H1 (cell line): ENCODE measurements around the gene LPP. TPM values are rescaled to one million over a fixed set of nuclear protein-coding genes. Genes with fewer than 3 reads are reported as not detected.

Experiments
- CTCF ChIA-PET: fragments of 300-600 bp; sonication (Branson Sonifier 250); formaldehyde crosslinking; loops from one replicate; lab custom pipeline; 2021; ENCODE audit not compliant: partially characterized antibody; lab: Charles Lee
- POLR2A ChIA-PET: fragments of 300-600 bp; sonication (Branson Sonifier 250); formaldehyde crosslinking; loops from one replicate; lab custom pipeline; 2021; ENCODE audit warnings: inconsistent platforms; ENCODE audit not compliant: partially characterized antibody; lab: Charles Lee
- DNase-seq, 2 experiments: peaks; one replicate each; pipeline versions ENCODE4 v3.0.0 to v3.0.0-alpha.2; 2010 to 2022; ENCODE audit warnings: low spot score in 2 of 2, low read depth in 1 of 2, mixed read lengths in 1 of 2
- FAIRE-seq: peaks from 2 replicates; lab custom pipeline; 2011; peaks lifted over from hg19 to GRCh38; lab: Jason Lieb, UNC
- H2AFZ ChIP-seq: 2 replicates; pipeline ENCODE4 v1.8.1; 2012; ENCODE audit warnings: low read length, inconsistent platforms
- H2AK5ac ChIP-seq: 2 replicates; pipeline ENCODE4 v1.6.1; 2013; ENCODE audit warnings: low read depth, low read length
- H2BK120ac ChIP-seq: replicated peaks from 2 replicates; pipeline ENCODE3; 2013; ENCODE audit warnings: low read depth, low read length, inconsistent platforms
- H2BK12ac ChIP-seq: 2 replicates; pipeline ENCODE4 v1.6.1; 2013; ENCODE audit warnings: low read depth, low read length
- H2BK15ac ChIP-seq: 2 replicates; pipeline ENCODE4 v1.6.1; 2013; ENCODE audit warnings: low read length
- H2BK20ac ChIP-seq: 2 replicates; pipeline ENCODE4 v1.6.1; 2013; ENCODE audit warnings: low read length
- H2BK5ac ChIP-seq: 2 replicates; pipeline ENCODE4 v1.6.1; 2013; ENCODE audit warnings: low read depth, low read length
- H3K14ac ChIP-seq: 2 replicates; pipeline ENCODE4 v1.6.1; 2013; ENCODE audit warnings: inconsistent platforms; ENCODE audit not compliant: insufficient read length
- H3K18ac ChIP-seq: 2 replicates; pipeline ENCODE4 v1.6.1; 2013; ENCODE audit warnings: low read length; ENCODE audit errors: extremely low read depth
- H3K23ac ChIP-seq: 2 replicates; pipeline ENCODE4 v1.6.1; 2013; ENCODE audit warnings: inconsistent platforms; ENCODE audit not compliant: insufficient read length
- H3K23me2 ChIP-seq: 2 replicates; pipeline ENCODE4 v1.6.1; 2013; ENCODE audit warnings: low read depth, low read length
- H3K27ac ChIP-seq: 2 replicates; pipeline ENCODE4 v1.6.1; 2011; ENCODE audit warnings: low read depth, low read length, inconsistent platforms
- H3K27me3 ChIP-seq, 4 experiments: replicated peaks in 1 of 4; 1 replicate in 1 of 4; 2 replicates in 3 of 4; pipeline versions ENCODE4 v1.6.1 to v1.8.1; 2011 to 2013; ENCODE audit warnings: low read length in 3 of 4, mild to moderate bottlenecking in 3 of 4, inconsistent platforms in 2 of 4, mixed read lengths in 2 of 4, moderate library complexity in 1 of 4; ENCODE audit not compliant: control insufficient read depth in 3 of 4, insufficient read depth in 3 of 4; ENCODE audit errors: extremely low read depth in 1 of 4
- H3K36me3 ChIP-seq, 4 experiments: 2 replicates each; pipeline versions ENCODE4 v1.6.1 to v1.8.1; 2011 to 2013; ENCODE audit warnings: mild to moderate bottlenecking in 4 of 4, low read length in 3 of 4, moderate library complexity in 2 of 4, control low read depth in 1 of 4, inconsistent platforms in 1 of 4; ENCODE audit not compliant: insufficient read depth in 4 of 4, control insufficient read depth in 2 of 4
- H3K4ac ChIP-seq: replicated peaks from 2 replicates; pipeline ENCODE3; 2013; ENCODE audit warnings: low read length, low read depth, mixed read lengths, inconsistent platforms; ENCODE audit not compliant: insufficient read length
- H3K4me1 ChIP-seq, 4 experiments: replicated peaks in 1 of 4; 1 replicate in 1 of 4; 2 replicates in 3 of 4; pipeline versions ENCODE4 v1.6.1 to v1.8.1; 2011 to 2013; ENCODE audit warnings: low read length in 3 of 4, inconsistent platforms in 2 of 4, mixed read lengths in 1 of 4; ENCODE audit not compliant: insufficient read depth in 4 of 4, control insufficient read depth in 3 of 4
- H3K4me2 ChIP-seq, 2 experiments: 2 replicates each; pipeline versions ENCODE4 v1.6.1 to v1.8.1; 2011 to 2013; ENCODE audit warnings: low read depth in 2 of 2, low read length in 2 of 2, control low read depth in 1 of 2, inconsistent platforms in 1 of 2, mild to moderate bottlenecking in 1 of 2; ENCODE audit not compliant: insufficient read depth in 1 of 2
- H3K4me3 ChIP-seq, 4 experiments: fragments of 200-600, 300-600 bp in 1 of 4; sonication (generic), shearing (Covaris generic), sonication (Bioruptor Twin) in 1 of 4; 2 replicates each; pipeline versions ENCODE4 v1.5.1 to v1.8.1; 2011 to 2016; ENCODE audit warnings: low read length in 4 of 4, low read depth in 3 of 4, control low read depth in 2 of 4, inconsistent platforms in 2 of 4, mild to moderate bottlenecking in 2 of 4, mixed read lengths in 1 of 4, moderate library complexity in 1 of 4; ENCODE audit not compliant: insufficient read depth in 2 of 4; ENCODE audit errors: extremely low read depth in 1 of 4
- H3K56ac ChIP-seq: replicated peaks from 2 replicates; pipeline ENCODE3; 2013; ENCODE audit warnings: low read depth, mild to moderate bottlenecking, mixed read lengths, low read length, inconsistent platforms; ENCODE audit not compliant: insufficient read length
- H3K79me1 ChIP-seq: 2 replicates; pipeline ENCODE4 v1.6.1; 2013; ENCODE audit warnings: low read depth, low read length, control low read depth
- H3K79me2 ChIP-seq, 2 experiments: 2 replicates each; pipeline versions ENCODE4 v1.6.1 to v1.8.1; 2012 to 2013; ENCODE audit warnings: low read length in 2 of 2, mild to moderate bottlenecking in 2 of 2, inconsistent platforms in 1 of 2; ENCODE audit not compliant: insufficient read depth in 2 of 2, control insufficient read depth in 1 of 2
- H3K9ac ChIP-seq, 4 experiments: replicated peaks in 1 of 4; 1 replicate in 1 of 4; 2 replicates in 3 of 4; pipeline versions ENCODE4 v1.6.1 to v1.8.1; 2011 to 2013; ENCODE audit warnings: low read depth in 3 of 4, low read length in 3 of 4, control low read depth in 2 of 4, mild to moderate bottlenecking in 2 of 4, moderate library complexity in 2 of 4, inconsistent platforms in 1 of 4; ENCODE audit errors: extremely low read depth in 1 of 4
- H3K9me3 ChIP-seq, 2 experiments: 2 replicates each; pipeline versions ENCODE4 v1.6.1 to v1.8.1; 2012 to 2013; ENCODE audit warnings: mild to moderate bottlenecking in 2 of 2, moderate library complexity in 2 of 2, control low read depth in 1 of 2, inconsistent platforms in 1 of 2, low read depth in 1 of 2, low read length in 1 of 2, mixed read lengths in 1 of 2; ENCODE audit not compliant: insufficient read depth in 2 of 2
- H4K20me1 ChIP-seq, 2 experiments: replicated peaks in 1 of 2; 2 replicates each; pipeline versions ENCODE3 to v1.8.1; 2011 to 2013; ENCODE audit warnings: inconsistent platforms in 2 of 2, low read length in 2 of 2, mild to moderate bottlenecking in 1 of 2; ENCODE audit not compliant: insufficient read depth in 2 of 2, control insufficient read depth in 1 of 2
- H4K5ac ChIP-seq: 2 replicates; pipeline ENCODE4 v1.6.1; 2013; ENCODE audit warnings: low read length, low read depth, mixed read lengths, inconsistent platforms; ENCODE audit not compliant: insufficient read length
- H4K8ac ChIP-seq: 2 replicates; pipeline ENCODE4 v1.8.0; 2013; ENCODE audit warnings: mild to moderate bottlenecking, moderate library complexity, low read length, inconsistent platforms; ENCODE audit not compliant: insufficient read depth; ENCODE audit errors: extremely low read depth
- H4K91ac ChIP-seq: replicated peaks from 2 replicates; pipeline ENCODE3; 2013; ENCODE audit warnings: low read length, mixed read lengths, inconsistent platforms; ENCODE audit not compliant: insufficient read length
- ATF3 ChIP-seq: IDR thresholded peaks from 2 replicates; pipeline ENCODE4 v1.6.1; 2011; ENCODE audit warnings: low read depth, mild to moderate bottlenecking, low read length; ENCODE audit not compliant: insufficient read depth
- BRCA1 ChIP-seq: IDR thresholded peaks from 2 replicates; pipeline ENCODE4 v1.6.1; 2012; ENCODE audit warnings: low read depth, low read length, improper control_type of control experiment
- CHD2 ChIP-seq: IDR thresholded peaks from 2 replicates; pipeline ENCODE4 v1.6.1; 2012; ENCODE audit warnings: low read length, improper control_type of control experiment
- CREB1 ChIP-seq: IDR thresholded peaks from 2 replicates; pipeline ENCODE4 v1.6.1; 2012; ENCODE audit warnings: inconsistent platforms
- CTBP2 ChIP-seq: IDR thresholded peaks from 2 replicates; pipeline ENCODE4 v1.7.0; 2011; ENCODE audit warnings: borderline replicate concordance, mild to moderate bottlenecking, moderate library complexity, mixed read lengths, low read length; ENCODE audit not compliant: insufficient read depth, insufficient read length
- EGR1 ChIP-seq: IDR thresholded peaks from 2 replicates; pipeline ENCODE4 v1.6.1; 2011; ENCODE audit warnings: low read depth, low read length, borderline replicate concordance
- GTF2F1 ChIP-seq: IDR thresholded peaks from 2 replicates; pipeline ENCODE4 v1.6.1; 2012; ENCODE audit warnings: low read depth, low read length, improper control_type of control experiment, borderline replicate concordance
- KDM4A ChIP-seq: IDR thresholded peaks from one replicate; pipeline ENCODE4 v1.7.1; 2012; ENCODE audit warnings: low read depth, mild to moderate bottlenecking, moderate library complexity, low read length, inconsistent platforms; ENCODE audit not compliant: severe bottlenecking
- NRF1 ChIP-seq: IDR thresholded peaks from 2 replicates; pipeline ENCODE4 v1.6.1; 2011; ENCODE audit warnings: mild to moderate bottlenecking, low read depth, low read length, improper control_type of control experiment
- POLR2A ChIP-seq, 2 experiments: IDR thresholded peaks; 1 replicate in 1 of 2; 2 replicates in 1 of 2; pipeline ENCODE4 v1.6.1; 2011; ENCODE audit warnings: low read depth in 2 of 2, low read length in 2 of 2, mild to moderate bottlenecking in 2 of 2; ENCODE audit errors: control extremely low read depth in 1 of 2
- RNF2 ChIP-seq: fragments of 200-900, 300-1000 bp; sonication (generic); IDR thresholded peaks from 2 replicates; pipeline ENCODE4 v1.7.1; 2016; ENCODE audit warnings: borderline replicate concordance, low read depth, mild to moderate bottlenecking, antibody characterized with exemption, low read length; ENCODE audit not compliant: poor library complexity, severe bottlenecking; ENCODE audit errors: missing control alignments
- SP4 ChIP-seq: IDR thresholded peaks from 2 replicates; pipeline ENCODE4 v1.6.1; 2012; ENCODE audit warnings: low read length, inconsistent platforms
- TBP ChIP-seq: IDR thresholded peaks from 2 replicates; pipeline ENCODE4 v1.6.1; 2011; ENCODE audit warnings: low read depth, low read length, improper control_type of control experiment
- TEAD4 ChIP-seq: IDR thresholded peaks from 2 replicates; pipeline ENCODE4 v1.6.1; 2012; ENCODE audit warnings: low read depth, low read length, inconsistent platforms, mixed read lengths
- YY1 ChIP-seq: IDR thresholded peaks from 2 replicates; pipeline ENCODE4 v1.6.1; 2011; ENCODE audit warnings: low read depth, mild to moderate bottlenecking, low read length
- WGBS, 2 experiments: shearing (Covaris generic) in 1 of 2; methylation state at CpG; one replicate each; pipeline versions ENCODE4 v1.1.6 to v1.1.7; 2013 to 2015; ENCODE audit warnings: low lambda C conversion rate in 2 of 2, mixed read lengths in 2 of 2, inconsistent platforms in 1 of 2, low coverage in 1 of 2, missing lambda C conversion rate in 1 of 2; ENCODE audit not compliant: insufficient replicate concordance in 2 of 2, insufficient coverage in 1 of 2, insufficient read length in 1 of 2; ENCODE audit errors: extremely low coverage in 1 of 2, missing lambda C conversion rate in 1 of 2; 5-methylcytosine and 5-hydroxymethylcytosine counted together
- polyA plus RNA-seq, 7 experiments: library from polyadenylated mRNA; depleted of rRNA in 3 of 7; stranded (reverse) in 5 of 7; unstranded in 2 of 7; fragments of >200 nt in 5 of 7; fragments of 200-250 nt in 2 of 7; gene quantifications; 1 replicate in 5 of 7; 2 replicates in 1 of 7; 4 replicates in 1 of 7; pipeline versions ENCODE4 v1.2.1 to v1.2.3, GENCODE V29; 2011 to 2013; ENCODE audit warnings: missing spikeins in 2 of 7, mixed read lengths in 2 of 7
- total RNA-seq: library from RNA; stranded (reverse); fragmentation: NEBNext Ultra II Directional; extraction: Animal tissue kit (Norgen Biotek cat#: 25700); gene quantifications from 2 replicates; pipeline ENCODE4 v1.2.1, GENCODE V29; 2021

Gene LPP
- total and polyA plus RNA-seq, 2 of the 8 experiments (the other 6 are each of a cell fraction or from before 2014, with no cell fraction given) = 10.0 to 53.3 TPM

GRCh38 chr3:188516515-188516914, 362.6 kb downstream of the LPP start:
- no peak overlapping the region for H3K14ac ChIP-seq
- TF ChIP-seq TEAD4 (no peak), CTBP2 (no peak), BRCA1 (no peak), GTF2F1 (no peak), ATF3 (no peak), RNF2 (no peak), CHD2 (no peak), POLR2A (IDR thresholded peaks at IDR 0.05; ENCODE audit: control extremely low read depth in 1 of 2, low read depth in 2 of 2, low read length in 2 of 2) (no peak), TBP (no peak), YY1 (no peak), NRF1 (no peak), SP4 (no peak), CREB1 (no peak), EGR1 (no peak), KDM4A (no peak)

More at GRCh38 chr3:188516515-188516914, 362.6 kb downstream of the LPP start:
- no peak overlapping the region for H2BK20ac ChIP-seq
- no peak overlapping the region for H2BK120ac ChIP-seq
- H4K91ac ChIP-seq = no peak overlapping the region
- H3K9ac ChIP-seq = no peak overlapping the region
- no peak overlapping the region for H2BK12ac ChIP-seq
- no peaks in the 10 kb centered on the region for H3K23me2 ChIP-seq
- no peaks in the 10 kb centered on the region for H4K20me1 ChIP-seq
- FAIRE-seq = no peak
- no peak overlapping the region for H2AK5ac ChIP-seq
- H3K18ac ChIP-seq = no peak overlapping the region
- H4K5ac ChIP-seq = no peak overlapping the region
- no peak for DNase-seq
- H4K8ac ChIP-seq = no peak overlapping the region
- peaks cover 0 to 3% (median 1%) of the 10 kb centered on the region in 4 experiments; a peak in 2 of 7 replicates for H3K4me1 ChIP-seq
- H3K9me3 ChIP-seq = no peaks in the 10 kb centered on the region
- 93% methylated on average over 2 of the region's 2 CpGs; no CpG with 5 or more reads in 1 of the 2 experiments for WGBS, 2 experiments
- no peak overlapping the region for H2AFZ ChIP-seq
- H3K4me2 ChIP-seq = no peak overlapping the region
- no peak overlapping the region for H3K4me3 ChIP-seq
- H3K4ac ChIP-seq = no peak overlapping the region
- H2BK15ac ChIP-seq = no peak overlapping the region
- no peak overlapping the region for H3K56ac ChIP-seq
- POLR2A ChIA-PET = no interaction called here
- no peaks in the 10 kb centered on the region for H3K36me3 ChIP-seq
- CTCF ChIA-PET = interaction anchor here (0.5 to 0.6 kb wide), 2 partner anchors 90 to 235 kb away, joined by 3 to 4 read pairs; no protein-coding TSS in a partner anchor
- no peaks in the 10 kb centered on the region for H3K27me3 ChIP-seq
- no peaks in the 10 kb centered on the region for H3K79me1 ChIP-seq
- H3K23ac ChIP-seq = no peak overlapping the region
- H3K79me2 ChIP-seq = no peaks in the 10 kb centered on the region
- no peak overlapping the region for H2BK5ac ChIP-seq
- no peak overlapping the region for H3K27ac ChIP-seq
